NCI-H187 treated with DMSO at 0.1 percent for 48 hours (cell line): ENCODE results near the gene DACT2.
"Not testable (repeated sequence)": the region's sequence is repeated elsewhere in the genome, so short reads cannot be mapped to it uniquely, and the experiment has no call there.

Experiments used
- DNase-seq: peaks from one replicate; lab custom pipeline; 2025; lab: John Stamatoyannopoulos, UW

The DACT2 gene, protein sequence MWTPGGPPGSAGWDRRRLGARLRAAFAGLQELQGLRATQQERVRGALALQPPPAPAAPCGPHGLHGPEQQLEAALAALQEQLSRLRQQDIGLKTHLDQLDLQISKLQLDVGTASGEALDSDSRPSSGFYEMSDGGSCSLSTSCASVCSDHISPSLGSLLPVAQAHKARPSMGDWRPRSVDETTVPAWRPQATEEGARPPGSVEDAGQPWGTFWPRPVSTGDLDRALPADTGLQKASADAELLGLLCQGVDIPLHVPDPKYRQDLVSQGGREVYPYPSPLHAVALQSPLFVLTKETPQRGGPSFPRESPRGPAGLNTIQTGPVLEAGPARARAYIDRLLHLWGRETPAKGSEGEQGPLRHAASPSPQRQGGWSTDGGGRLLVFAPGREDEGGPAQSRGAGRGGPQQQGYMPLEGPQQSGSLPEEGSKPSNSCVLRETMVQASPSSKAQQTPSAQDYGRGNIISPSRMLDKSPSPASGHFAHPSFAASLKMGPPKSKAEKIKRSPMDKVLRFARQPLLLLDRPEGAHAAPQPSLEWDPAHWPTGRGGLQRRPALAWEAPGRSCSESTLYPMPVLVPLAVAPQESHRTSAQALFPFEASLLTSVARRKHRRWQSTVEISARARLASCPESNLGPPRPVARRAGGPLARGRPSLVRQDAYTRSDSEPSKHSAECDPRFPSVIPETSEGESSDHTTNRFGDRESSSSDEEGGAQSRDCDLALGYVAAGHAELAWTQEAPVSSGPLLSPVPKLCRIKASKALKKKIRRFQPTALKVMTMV

DNA sequence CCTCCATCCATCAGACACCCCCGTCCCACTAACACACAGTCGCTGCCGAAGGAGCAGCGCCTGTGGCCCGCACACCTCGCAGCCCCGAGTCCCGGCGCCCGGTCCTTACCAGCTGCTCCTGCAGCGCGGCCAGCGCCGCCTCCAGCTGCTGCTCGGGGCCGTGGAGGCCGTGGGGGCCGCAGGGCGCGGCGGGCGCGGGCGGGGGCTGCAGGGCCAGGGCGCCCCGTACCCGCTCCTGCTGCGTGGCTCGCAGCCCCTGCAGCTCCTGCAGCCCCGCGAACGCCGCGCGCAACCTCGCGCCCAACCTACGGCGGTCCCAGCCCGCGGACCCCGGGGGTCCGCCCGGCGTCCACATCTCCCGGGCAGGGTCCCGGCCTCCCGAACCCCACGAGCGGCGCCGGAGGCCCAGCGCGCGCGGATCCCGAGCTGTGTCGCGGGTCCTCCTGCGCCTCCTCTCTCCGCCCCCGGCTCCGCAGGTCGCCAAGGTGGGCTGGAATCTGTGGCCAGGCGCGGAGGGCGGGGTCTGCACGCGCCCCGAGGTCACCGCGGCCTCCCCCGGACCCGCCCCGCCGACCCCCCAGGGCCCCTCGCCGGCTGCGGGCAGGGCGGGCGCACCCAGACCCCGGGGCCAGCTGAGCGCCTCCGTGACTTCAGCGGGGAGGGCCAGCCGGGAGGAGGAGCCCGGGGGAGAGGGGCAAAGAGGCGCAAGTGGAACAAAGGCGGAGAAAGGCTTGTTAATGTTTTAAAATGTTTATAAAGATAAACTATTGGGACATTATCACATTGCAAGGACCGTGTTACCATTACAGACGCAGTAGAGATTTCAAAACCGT lies at the start of gene DACT2:
TSS of gene DACT2 (minus strand) at position 499 of the 833 bp plus-strand sequence. CDS start at position 355, 144 bp downstream.
- no peak for DNase-seq

- DNase-seq = no peak
These were observed 49.4 kb upstream of the DACT2 start for GRCh38 chr6:168368936-168369335.

GRCh38 chr6:168368066-168368820 lies 48.7 kb upstream of the DACT2 start:
- DNase-seq = no peak

DNA sequence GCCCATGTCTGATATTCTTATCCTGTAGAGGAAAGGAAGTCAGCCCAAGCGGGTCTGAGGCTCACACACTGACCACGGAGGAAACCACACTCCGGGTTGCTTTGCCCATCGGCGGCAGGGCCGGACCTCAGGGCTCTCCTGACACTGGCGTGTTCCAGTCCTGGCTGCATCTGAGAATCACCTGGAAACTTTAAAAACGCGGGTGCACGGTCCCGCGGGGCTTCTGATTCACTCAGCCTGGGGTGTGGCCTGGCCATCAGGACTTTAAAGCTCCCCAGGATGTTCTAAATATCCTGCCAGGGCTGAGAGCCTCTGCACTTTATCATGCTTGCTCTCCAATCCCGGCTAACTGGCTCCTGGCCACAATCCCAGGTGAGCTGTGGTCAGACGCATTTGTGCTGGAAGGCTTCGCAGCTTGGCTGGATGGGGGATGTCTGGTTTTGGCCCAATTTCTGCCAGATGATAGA lies 47.7 kb upstream of the DACT2 start:
- DNase-seq = no peak

DNA sequence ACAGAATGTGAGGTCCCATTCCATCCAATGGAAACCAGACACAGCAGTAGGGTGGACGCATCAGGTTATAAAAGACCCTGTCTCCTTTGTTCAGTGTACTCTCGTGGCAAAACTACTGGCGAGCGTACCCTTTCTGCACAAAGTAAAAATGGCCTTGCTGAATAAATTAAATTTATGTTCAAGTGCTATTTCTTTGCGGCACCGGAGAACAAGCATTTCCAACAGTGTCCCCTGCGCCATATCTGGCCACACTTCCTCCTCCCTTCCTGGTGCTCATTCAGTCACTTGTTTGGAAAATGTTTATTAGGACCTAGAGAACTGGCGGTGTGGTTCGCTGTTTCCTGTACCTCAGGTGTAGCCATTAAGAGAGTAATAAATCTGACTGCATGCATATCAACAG lies 46.9 kb upstream of the DACT2 start:
- no peak for DNase-seq

DNA sequence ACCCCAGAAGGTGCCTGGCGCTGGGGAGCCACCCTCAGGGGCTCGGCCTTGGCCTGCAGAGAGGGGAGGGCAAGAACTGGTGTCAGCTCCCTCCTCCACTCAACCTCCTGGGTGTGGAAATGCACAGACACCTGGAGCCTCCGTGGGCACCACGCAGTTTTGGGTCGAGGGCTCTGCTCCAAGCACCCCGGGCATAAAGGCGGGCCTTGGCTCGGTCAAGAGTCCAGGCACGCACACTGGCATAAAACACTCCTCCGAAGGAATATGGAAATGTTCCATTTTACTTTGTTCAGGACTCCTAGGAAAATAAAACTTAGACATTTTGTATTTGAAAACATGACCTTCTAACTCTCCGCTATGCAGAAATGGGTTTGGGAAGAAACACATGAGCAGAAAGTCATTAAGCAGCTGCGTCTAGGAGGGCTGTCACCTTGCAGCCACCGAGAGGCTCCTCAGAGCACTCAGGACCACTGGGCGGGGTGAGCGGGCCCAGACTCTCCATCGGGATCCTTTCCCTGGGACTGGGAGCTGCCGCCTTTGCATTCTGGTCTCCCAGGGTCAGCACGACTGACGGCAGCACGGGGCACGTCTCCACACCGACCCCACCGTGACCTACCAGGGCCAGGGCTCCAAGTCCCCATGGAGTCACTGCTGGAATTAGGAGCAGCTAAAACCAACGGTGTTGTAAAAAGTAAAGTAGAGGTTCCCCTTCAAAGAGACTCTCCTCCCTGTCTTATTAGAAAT lies 46.0 kb upstream of the DACT2 start:
- DNase-seq = no peak

GRCh38 chr6:168364793-168365421 lies 45.3 kb upstream of the DACT2 start:
- DNase-seq = no peak

DNA sequence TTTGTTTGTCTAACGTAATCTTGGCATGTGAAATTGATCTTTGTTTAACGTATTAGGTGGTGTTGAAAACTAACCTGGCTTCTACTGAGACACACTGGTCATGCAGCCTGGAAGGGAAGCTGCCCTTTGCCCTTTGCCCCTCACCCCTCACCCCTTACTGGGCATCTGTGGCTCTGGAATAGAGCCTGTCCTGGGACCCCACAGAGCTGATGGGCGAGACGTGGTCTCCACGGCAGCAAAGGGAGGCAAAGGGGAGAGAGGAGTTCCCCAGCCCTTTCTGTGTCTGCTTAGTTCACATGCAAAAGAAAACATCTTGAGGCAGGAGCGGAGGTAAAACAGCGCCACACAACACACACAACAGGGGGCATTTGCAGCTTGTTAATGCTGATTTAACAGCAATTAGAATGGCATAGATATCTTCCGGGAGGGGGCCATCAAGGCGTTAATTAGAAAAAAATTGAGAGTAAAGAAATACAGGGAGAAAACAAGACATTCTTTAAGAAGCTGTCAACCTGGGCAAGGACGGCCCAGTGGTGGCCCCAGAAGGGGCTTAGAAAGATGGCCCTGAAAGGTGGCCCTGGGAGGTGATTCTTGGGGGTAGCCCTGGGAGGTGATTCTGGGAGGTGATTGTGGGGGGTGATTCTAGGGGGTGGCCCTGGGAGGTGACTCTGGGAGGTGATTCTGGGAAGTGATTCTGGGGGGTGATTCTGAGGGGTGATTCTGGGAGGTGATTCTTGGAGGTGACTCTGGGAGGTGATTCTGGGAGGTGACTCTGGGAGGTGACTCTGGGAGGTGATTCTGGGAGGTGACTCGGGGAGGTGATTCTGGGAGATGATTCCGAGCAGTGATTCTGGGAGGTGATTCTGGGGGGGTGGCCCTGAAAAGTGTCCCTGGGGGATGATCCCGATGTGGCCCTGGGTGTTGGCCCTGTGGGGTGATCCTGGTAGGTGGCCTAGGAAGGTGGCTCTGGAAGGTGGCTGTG lies 44.5 kb upstream of the DACT2 start:
- no peak for DNase-seq

- no peak for DNase-seq
These were observed 43.7 kb upstream of the DACT2 start for GRCh38 chr6:168363302-168363701.

- no peak for DNase-seq
These were observed 42.9 kb upstream of the DACT2 start for GRCh38 chr6:168362276-168362990.

DNA sequence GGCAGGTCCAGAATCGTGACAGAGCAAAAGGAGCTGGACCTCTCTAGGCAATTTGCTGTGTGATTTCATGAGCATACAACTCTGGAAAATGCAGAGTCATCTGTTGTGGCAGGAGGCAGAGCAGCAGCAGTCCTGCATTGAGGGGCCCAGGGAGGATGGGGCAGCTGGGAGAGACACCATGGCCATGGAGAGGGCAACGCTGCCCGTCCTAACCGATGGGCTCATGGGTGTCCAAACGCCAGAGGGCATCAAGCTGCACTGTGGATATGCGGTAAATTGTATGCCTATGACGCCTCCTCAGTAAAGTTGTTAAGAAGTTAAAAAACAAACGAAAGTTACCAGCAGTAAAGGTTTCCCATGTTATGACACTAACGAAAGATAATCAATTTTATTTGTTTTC lies 42.2 kb upstream of the DACT2 start:
- no peak for DNase-seq

DNA sequence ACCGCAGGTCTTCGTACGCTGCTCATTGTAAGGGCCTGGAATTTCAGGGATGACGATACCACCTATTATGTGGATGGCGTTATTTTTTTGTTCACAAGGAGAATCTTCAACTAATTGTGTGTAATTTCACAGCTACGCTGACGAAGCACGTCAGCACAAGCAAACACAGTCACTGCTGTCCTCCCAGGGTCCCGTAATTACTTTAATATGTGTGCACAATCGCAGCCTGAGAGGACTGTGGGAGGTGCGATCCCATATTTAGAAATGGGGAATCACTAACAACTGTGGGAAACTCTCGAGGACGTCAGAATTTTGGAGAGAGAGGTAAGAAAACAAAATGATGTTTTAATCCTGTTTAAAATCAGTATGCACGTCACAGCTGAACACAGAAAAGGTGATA lies 40.2 kb upstream of the DACT2 start:
- no peak for DNase-seq

DNA sequence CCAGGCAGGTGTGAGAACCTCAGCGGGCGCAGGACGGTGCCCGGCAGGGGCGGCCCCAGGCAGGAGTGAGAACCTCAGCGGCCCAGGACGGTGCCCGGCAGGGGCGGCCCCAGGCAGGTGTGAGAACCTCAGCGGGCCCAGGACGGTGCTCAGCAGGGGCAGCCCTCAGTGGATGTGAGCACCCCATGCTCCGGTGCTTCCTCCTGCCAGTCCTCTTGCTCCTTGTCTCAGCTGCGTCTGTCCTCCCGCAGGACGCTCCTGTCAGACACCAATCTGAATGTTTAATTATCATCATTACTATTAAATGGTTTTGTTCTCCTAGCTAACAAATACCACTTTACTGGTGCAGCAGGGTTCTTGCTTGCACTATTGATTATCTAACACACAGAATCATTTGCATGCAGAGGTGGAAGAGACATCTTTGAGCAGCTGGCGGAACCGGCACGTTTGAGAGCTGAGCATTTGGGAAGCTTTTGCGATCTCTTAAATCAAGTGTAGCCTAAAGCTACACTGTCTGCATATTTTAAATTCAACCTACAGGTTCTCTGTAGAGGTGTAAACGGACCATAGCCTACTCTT lies 39.4 kb upstream of the DACT2 start:
- no peak for DNase-seq

GRCh38 chr6:168356872-168357271 lies 37.3 kb upstream of the DACT2 start:
- DNase-seq = not testable (repeated sequence)

GRCh38 chr6:168355716-168356522 lies 36.3 kb upstream of the DACT2 start:
- no peak for DNase-seq

DNA sequence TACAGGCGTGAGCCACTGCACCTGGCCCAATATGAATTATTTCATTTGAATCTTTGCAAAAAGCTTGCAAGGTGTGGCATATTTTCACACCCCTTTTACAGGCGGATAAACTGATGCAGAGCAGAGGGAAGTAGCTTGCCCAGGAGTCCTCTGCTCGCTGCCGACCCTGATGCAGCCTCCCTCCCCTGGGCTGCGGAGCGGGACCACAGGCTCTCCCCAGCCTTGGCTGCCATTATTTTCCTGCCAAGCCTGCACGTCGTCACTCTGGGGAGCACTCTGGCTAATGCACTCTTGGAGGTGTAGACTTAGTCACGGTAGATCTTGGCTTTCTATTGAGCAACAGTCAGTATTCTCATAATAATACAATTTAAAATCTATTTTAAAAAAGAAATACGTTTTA lies 34.8 kb upstream of the DACT2 start:
- DNase-seq = no peak

GRCh38 chr6:168353041-168353440 lies 33.5 kb upstream of the DACT2 start:
- no peak for DNase-seq
